AG08396 (cell line): ENCODE results near the gene PKMYT1.
"Not testable (repeated sequence)": the region's sequence is repeated elsewhere in the genome, so short reads cannot be mapped to it uniquely, and the experiment has no call there.

ENCODE experiments used
- DNase-seq: peaks from one replicate; pipeline ENCODE4 v3.0.0; 2012; ENCODE audit warnings: low spot score, mixed read lengths

Gene PKMYT1

DNA sequence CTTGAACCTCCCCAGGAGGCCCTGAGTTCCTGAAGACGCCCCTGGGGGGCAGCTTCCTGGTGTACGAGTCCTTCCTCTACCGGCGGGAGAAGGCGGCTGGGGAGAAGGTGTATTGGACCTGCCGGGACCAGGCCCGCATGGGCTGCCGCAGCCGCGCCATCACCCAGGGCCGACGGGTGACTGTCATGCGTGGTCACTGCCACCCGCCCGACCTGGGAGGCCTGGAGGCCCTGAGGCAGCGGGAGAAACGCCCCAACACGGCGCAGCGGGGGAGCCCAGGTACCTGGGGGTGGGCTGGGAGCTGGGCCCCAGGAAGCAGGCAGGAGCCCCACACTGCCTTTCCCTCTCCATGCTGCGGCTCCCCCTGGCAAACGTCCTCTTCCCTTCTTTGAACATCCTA is 46.5 kb downstream of the PKMYT1 start:
- DNase-seq = no peak

DNA sequence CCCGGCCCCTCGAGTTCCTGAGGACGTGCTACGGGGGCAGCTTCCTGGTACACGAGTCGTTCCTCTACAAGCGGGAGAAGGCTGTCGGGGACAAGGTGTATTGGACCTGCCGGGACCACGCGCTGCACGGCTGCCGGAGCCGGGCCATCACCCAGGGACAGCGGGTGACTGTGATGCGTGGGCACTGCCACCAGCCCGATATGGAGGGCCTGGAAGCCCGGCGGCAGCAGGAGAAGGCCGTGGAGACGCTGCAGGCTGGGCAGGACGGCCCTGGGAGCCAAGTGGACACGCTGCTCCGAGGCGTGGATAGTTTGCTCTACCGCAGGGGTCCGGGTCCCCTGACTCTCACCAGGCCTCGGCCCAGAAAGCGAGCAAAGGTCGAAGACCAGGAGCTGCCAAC is 47.1 kb downstream of the PKMYT1 start:
- DNase-seq = no peak

DNA sequence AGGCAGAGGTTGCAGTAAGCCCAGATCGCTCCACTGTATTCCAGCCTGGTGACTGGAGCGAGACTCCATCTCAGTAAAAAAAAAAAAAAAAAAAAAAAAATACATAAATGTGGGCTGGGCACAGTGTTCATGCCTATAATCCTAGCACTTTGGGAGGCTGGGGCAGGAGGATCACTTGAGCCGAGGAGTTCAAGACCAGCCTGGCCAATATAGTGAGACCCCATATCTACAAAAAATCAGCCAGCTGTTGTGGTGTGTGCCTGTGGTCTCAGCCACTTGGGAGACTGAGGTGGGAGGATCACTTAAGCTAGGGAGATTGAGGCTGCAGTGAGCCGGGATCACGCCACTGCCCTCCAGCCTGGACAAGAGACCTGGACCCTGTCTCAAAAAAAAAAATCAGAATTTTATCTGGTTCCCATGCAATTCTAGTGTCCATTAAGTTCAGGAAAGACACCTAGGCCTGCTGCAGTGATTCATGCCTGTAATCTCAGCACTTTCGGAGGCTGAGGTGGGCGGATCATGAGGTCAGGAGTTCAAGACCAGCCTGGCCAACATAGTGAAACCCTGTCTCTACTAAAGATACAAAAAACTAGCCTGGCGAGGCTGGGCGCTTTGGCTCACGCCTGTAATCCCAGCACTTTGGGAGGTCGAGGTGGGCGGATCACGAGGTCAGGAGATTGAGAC is 48.9 kb downstream of the PKMYT1 start:
- not testable (repeated sequence) for DNase-seq

DNA sequence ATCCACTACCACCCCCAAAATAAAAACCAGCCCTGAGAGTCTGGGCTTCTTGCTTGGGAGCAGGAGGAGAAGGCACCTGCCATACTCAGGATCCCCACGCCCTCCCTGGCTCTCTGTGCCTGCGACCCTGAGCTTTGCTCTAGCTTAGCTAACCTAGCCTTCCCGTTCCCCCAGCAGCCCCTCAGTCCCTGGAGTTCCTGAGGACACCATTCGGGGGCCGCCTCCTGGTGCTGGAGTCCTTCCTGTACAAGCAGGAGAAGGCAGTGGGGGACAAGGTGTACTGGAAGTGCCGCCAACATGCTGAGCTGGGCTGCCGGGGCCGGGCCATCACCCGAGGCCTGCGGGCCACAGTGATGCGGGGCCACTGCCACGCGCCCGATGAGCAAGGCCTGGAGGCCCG is 50.0 kb downstream of the PKMYT1 start:
- no peak for DNase-seq

DNA sequence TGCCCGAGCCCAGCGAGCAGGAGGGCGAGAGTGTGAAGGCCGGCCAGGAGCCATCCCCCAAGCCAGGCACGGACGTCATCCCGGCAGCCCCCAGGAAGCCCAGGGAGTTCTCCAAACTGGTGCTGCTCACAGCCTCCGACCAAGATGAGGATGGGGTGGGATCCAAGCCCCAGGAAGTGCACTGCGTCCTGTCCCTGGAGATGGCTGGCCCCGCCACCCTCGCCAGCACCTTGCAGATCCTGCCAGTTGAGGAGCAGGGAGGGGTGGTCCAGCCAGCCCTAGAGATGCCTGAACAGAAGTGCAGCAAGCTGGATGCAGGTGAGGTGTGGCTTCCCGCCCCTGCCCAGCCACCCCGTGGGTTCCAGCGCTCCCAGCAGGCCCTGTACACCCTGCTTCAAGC is 50.6 kb downstream of the PKMYT1 start:
- no peak for DNase-seq

DNA sequence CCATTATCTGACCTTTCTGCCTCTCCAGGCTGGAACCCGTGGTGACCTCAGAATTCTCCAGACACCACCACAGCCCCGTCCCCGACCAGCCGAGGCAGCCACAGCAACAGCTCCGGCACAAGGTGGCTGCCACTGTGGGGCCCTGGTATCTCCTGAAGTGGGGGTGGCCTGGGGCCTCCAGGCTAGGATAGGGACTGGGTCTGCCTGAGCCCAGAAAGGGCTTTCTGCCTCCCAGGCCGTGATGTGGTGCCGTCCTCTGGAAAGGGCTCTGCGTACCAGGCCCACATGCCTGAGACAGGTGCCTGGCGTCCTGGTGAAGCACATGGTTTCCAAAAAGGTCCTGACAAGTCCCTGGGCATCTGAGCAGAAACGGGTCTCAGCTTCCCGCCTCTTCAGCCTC is 51.5 kb downstream of the PKMYT1 start:
- no peak for DNase-seq

DNA sequence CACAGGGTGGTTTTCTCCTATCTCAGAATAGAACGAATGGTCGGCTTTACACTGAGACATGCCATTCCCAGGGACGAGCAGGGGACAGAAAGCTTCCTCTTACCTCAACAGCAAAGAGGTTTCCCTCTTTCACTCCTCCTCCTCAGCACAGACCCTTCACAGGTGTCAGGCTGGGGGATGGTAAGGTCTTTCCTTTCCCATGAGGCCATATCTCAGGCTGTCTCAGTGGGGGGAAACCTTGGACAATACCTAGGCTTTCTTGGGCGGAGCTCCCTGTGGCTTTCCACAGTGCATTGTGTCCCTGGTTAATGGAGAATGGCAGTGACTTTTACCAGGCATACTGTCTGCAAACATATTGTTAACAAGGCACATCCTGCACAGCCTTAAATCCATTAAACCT is 52.1 kb downstream of the PKMYT1 start:
- DNase-seq = not testable (repeated sequence)

DNA sequence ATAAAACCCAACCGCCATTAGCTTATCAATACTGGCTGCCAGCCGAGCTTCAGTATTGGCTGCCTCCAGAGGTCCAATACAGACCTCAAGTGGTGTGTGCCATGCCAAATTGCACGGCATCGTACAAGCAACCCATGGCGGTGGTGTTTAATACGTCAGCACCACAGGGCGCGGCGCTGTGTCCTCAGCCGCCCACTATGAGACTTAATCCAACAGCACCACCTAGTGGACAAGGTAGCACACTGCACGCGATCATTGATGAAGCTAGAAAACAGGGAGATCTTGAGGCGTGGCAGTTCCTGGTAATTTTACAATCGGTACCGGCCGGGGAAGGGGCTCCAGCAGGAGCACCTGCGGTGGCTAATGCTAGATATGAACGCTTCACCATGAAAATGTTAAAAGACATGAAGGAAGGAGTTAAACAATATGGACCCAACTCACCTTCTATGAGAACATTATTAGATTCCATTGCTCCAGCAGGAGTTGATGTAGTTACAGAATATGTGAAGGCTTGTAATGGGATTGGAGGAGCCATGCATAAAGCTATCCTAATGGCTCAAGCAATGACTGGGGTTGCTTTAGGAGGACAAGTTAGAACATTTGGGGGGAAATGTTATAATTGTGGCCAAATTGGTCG is 53.1 kb downstream of the PKMYT1 start:
- peak; percentile 89 for DNase-seq

DNA sequence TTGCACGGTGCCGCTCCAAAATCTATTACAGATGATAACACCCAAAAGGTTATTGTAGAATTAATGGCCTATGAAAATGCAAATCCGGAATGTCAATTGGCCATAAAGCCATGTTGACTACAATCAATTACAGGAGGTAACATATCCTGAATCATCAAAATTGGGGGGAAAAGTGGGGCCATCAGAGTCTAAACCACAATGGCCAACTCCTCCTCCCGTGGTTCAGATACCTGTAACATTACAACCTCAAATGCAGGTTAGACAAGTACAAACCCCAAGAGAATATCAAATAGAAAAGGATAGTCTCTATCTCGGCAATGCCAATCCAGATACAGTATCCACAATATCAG is 53.6 kb downstream of the PKMYT1 start:
- no peak for DNase-seq

DNA sequence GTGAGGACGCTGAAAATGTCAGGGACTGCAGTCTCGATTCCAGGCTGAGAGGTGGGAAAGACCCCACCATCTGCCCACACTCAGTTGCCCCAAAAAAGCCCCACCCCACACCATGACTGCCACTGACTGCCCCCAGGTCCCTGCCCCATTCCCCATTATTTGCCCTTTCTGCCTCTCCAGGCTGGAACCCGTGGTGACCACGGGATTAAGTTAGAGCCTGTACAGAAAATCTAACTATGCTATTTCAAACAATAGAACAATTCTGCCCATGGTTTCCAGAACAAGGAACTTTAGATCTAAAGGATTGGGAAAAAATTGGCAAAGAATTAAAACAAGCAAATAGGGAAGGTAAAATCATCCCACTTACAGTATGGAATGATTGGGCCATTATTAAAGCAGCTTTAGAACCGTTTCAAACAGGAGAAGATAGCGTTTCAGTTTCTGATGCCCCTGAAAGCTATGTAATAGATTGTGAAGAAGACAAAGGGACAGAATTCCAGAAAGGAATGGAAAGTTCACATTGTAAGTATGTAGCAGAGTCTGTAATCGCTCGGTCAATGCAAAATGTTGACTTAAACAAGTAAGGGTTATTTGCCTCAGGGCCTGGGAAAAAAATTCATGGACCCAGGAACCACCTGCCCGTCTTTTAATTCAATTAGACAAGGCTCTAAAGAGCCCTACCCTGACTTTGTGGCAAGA is 54.1 kb downstream of the PKMYT1 start:
- no peak for DNase-seq

DNA sequence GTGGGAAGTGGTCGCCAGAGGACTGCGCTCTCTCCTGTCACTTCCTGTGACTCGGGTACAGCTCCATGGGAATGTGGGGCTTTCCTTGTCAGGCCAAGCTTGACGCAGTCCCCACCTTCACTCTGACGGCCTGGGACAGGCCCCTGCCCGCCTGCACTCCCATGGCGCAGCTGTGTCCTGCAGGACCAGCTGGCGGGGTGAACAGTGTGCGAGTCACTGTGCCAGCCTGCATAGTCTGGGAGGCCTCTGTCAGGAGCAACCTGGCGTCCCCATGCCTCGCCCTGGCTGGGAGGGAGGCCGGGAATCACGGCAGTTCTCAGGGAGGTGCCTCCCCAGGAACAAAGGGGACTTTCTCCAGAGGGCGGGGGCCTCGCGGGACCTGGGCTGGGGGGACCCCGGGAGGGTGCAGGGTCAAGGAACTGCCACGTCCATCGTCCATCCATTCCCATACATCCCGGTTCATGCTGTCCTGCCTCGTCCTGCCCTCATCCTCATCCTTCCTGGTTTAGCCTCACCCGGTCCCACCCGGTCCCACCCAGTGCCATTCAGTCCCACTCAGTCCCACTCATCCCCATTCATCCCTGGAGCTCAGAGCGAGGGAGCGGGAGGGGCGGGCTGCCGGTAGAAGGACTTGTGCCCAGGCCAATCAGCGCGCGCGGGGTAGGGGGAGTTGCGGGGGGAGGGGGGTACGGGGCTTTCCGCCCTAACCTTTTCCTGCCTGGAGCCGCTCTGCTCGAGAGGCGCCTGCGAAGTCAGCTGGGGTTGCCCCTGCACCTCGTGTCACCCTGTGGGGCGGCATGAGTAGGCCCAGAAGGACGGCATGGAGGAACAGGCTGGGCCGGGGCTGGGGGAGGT is 55.1 kb downstream of the PKMYT1 start:
- no peak for DNase-seq

DNA sequence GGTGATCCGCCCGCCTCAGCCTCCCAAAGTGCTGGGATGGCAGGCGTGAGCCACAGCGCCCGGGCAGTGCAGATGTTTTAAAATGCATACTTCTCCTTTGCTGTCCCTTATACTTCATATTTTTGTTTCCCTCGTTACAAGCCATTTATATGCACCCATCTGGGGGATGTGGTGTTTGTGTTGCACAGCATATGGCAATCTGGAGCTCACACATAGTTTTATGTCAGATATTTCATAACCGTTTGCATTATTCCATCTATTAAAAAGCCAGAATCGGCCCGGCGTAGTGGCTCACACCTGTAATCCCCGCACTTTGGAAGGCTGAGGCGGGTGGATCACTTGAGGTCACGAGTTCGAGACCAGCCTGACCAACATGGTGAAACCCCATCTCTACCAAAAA is 56.8 kb downstream of the PKMYT1 start:
- no peak for DNase-seq
